Large intestine (tissue), 1 donor: ENCODE data around the gene ZNF222. TPM values are rescaled to one million over a fixed set of nuclear protein-coding genes. Genes with fewer than 3 reads are reported as not detected.

Experiments used
- polyA plus RNA-seq: library from polyadenylated mRNA; unstranded; fragments of 120-200 nt; gene quantifications from one replicate; pipeline ENCODE4 v1.2.1, GENCODE V29; 2013

The ZNF222 gene
- polyA plus RNA-seq, 1 donor: 6.7 TPM

Other genes starting within 250 kb of the ZNF222 start
- gene KCNN4, start 244.4 kb upstream of the ZNF222 start, polyA plus RNA-seq: 1.3 TPM
- gene LYPD5, start 222.9 kb upstream of the ZNF222 start, polyA plus RNA-seq: 0.81 TPM
- gene ZNF283, start 198.1 kb upstream of the ZNF222 start, polyA plus RNA-seq: 15.8 TPM
- gene ZNF404, start 141.4 kb upstream of the ZNF222 start, polyA plus RNA-seq: 10.4 TPM
- 17.7 TPM for gene ZNF45, start 90.1 kb upstream of the ZNF222 start, polyA plus RNA-seq
- gene ZNF221, start 74.2 kb upstream of the ZNF222 start, polyA plus RNA-seq: 3.5 TPM
- gene ZNF155, start 41.2 kb upstream of the ZNF222 start, polyA plus RNA-seq: 7.7 TPM
- gene ZNF230, start 22.4 kb upstream of the ZNF222 start, polyA plus RNA-seq: 5.7 TPM
- 16.9 TPM for gene ZNF223, start 26.7 kb downstream of the ZNF222 start, polyA plus RNA-seq
- 5.0 TPM for gene ZNF284, start 46.8 kb downstream of the ZNF222 start, polyA plus RNA-seq
- 46.3 TPM for gene ZNF224, start 69.0 kb downstream of the ZNF222 start, polyA plus RNA-seq
- 6.8 TPM for gene ZNF225, start 88.0 kb downstream of the ZNF222 start, polyA plus RNA-seq
- 12.0 TPM for gene ZNF234, start 116.2 kb downstream of the ZNF222 start, polyA plus RNA-seq
- gene ZNF226, start 139.7 kb downstream of the ZNF222 start, polyA plus RNA-seq: 26.7 TPM
- gene ZNF227, start 187.2 kb downstream of the ZNF222 start, polyA plus RNA-seq: 17.3 TPM
- gene ZNF233, start 234.5 kb downstream of the ZNF222 start, polyA plus RNA-seq: 5.4 TPM